Tongue (tissue), 2 donors: ENCODE results near the gene PDHB. TPM values are rescaled to one million over a fixed set of nuclear protein-coding genes. Genes with fewer than 3 reads are reported as not detected.

Experiments
- DNase-seq: peaks from one replicate; pipeline ENCODE4 v3.0.0-alpha.2; 2015
- total RNA-seq: library from RNA; depleted of rRNA; stranded (reverse); fragments of >200 nt; gene quantifications from one replicate; pipeline ENCODE4 v1.2.3, GENCODE V29; 2014

The PDHB gene
- total RNA-seq, 1 donor from 2014 or later = 226 TPM

GRCh38 chr3:58398669-58399333 lies 34.8 kb downstream of the PDHB start:
- no peak for DNase-seq

- no peak for DNase-seq
Measured at GRCh38 chr3:58394339-58394738, 39.3 kb downstream of the PDHB start.

- no peak for DNase-seq
Measured at GRCh38 chr3:58392181-58392580, 41.5 kb downstream of the PDHB start.

DNA sequence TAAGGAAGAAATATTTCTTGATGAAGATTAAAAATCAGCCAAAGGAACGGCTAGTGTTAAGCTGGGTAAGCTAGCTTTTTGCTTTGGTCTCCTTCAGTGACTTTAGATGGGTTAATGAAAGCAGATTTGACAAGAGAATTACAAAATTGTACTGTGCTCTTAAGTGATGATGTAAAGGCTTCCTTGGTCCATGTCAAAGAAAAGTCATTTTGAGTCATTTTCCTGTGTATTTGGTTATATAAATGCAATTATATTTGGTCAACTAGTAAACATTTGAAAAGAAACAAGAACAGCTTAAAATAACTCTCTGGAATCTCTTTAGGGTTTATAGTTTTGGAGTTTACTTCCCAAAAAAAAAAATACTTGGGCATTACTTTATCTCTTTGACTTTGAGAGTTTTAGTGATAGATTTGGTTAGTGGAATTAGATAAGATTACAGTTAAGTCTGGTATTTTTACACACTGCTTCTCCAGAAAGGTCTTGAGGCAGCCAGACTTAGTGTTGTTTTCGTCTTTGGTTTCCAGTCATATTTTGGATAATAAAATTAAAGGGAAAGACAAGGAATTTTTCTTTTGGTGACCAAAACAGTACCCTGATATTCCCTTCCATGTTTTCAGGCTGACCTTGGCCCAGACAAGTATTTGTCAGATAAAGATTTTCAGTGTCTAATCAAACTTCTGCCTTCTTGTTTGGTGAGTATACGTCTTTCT lies 42.3 kb downstream of the PDHB start:
- DNase-seq = no peak

- peak; percentile 80 for DNase-seq
Measured at GRCh38 chr3:58388550-58389091, 45.0 kb downstream of the PDHB start.

DNA sequence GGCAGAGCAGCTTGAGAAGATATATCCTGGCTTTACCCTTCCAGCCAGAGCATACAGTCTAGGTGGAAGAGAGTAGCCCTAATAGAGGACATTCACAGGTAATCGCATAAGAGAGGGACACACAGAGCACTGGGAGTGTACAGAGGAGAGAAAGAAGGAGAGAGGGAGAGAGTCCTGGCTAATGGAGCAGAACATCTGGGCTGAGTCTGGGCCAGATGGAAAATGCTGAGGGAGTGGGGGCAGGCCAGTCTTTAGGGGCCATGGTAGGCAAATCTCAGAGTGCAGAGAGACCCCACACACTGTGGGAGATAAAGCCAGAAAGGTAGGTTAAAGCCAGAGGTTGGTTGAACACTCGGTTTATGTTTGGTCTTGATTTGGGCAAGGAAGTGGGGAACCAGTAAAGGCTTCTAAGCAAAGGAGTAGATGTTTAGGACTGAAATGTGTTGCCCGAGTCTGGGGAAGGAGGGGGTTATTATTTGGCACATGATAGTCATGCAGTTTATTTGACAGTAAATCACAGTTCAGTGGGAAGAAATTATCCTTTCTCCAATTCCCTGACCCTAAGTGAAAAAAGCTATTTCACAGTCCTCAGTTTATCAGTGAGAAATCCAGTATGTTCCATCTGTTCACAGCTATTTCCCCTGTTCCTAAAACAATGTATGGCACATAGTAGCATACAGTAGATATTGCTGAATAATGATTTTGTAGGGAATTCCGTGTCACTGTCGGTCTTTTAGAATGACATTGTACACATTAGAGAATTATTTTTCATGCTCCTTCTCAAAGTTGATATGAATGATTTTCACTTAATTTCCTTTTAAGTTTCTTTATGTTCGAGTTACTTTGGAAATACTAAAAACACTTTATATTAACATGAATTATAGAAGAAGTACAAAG lies 45.7 kb downstream of the PDHB start:
- no peak for DNase-seq

DNA sequence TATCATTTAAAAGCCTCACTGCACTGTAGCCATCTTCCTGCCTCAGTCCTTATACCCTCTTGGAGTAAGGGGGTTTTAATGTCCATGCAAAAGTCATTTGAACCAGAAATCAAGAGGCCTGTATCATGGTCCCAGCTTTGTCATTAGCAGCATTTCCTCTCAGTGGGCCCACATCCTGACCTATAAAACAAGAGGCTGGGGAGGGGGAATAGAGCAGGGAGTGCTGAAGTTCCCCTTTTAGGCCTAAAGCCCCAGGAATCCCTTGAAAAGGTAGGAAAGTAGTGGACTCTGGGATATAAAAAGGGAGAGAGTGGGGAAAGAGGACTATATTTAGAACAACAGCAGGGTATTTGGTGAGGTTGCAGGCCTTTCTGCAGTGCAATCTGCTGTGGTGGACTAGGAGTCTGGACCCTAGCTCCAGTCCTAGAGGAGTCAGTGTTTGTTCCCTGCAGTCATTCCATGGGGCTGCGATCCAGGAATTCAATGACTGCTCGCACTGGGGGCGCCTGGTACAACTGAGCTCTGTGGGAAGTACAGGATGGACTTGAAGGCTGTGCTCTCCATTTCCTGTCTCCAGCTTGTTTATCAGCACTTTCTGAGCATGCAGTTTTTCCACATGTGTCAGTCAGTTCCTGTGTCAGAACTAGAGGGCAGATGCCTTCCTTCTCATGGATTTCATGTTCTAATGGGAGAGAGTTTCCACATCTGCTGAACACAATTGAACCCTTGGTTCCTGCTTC lies 46.8 kb downstream of the PDHB start:
- DNase-seq = peak; percentile 20

- no peak for DNase-seq
Measured at GRCh38 chr3:58384381-58385090, 49.1 kb downstream of the PDHB start.

- peak; percentile 56 for DNase-seq
Measured at GRCh38 chr3:58383904-58384303, 49.7 kb downstream of the PDHB start.

DNA sequence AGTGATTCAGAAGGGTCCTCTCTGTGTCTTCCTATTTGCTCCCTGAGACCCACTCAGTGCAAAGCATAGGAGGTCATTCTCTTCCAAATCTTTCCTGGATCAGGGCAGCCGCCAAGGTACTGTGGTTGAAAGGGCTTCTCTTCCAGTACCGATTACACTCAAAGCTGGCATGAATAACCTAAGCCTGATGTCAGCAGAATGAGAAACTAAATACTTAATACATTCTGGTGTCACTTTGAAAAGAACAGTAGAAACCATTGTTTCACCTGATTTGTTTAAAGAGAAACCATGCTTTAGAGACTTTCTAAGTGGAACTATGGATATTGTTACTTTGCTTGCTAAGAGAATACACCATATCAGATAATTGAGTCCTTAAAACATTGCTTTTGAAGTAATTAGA lies 50.2 kb downstream of the PDHB start:
- DNase-seq = no peak

GRCh38 chr3:58379351-58380073 lies 54.1 kb downstream of the PDHB start:
- DNase-seq = no peak

DNA sequence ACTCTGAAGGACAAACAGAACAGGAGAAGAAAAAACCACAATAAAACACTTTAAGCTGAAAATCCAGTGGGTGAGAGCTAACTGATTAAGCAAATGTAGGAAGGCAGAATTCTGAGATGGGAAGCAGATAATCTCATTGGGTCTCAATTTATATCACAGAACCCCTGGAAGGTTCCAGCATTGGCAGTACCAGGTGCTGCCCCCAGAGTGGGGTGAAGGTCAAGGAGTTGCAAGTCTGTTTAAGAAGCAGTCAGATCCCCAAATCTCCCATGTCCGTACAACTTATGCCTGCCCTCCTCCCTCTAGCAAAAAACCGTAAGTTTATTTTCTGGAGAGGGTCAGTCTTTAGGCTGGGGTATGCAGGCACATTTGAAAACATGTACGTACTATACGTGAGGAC lies 55.9 kb downstream of the PDHB start:
- no peak for DNase-seq

Other genes with a start within 250 kb of the PDHB start
- not detected for gene DNASE1L3, start 222.9 kb downstream of the PDHB start, total RNA-seq
- gene ABHD6, start 196.0 kb downstream of the PDHB start, total RNA-seq = 8.3 TPM
- gene RPP14, start 127.6 kb downstream of the PDHB start, total RNA-seq = 29.1 TPM
- gene HTD2, start 127.3 kb downstream of the PDHB start, total RNA-seq = 21.8 TPM
- 27.8 TPM for gene PXK, start 100.9 kb downstream of the PDHB start, total RNA-seq
- gene KCTD6, start 58.3 kb upstream of the PDHB start, total RNA-seq = 13.3 TPM
- gene ACOX2, start 103.4 kb upstream of the PDHB start, total RNA-seq = 12.6 TPM
- 1.7 TPM for gene FAM107A, start 143.6 kb upstream of the PDHB start, total RNA-seq
- 14.9 TPM for gene FAM3D, start 232.9 kb upstream of the PDHB start, total RNA-seq